Psoas muscle (tissue), 8 donors: ENCODE data around the gene BRD3OS. TPM values are rescaled to one million over a fixed set of nuclear protein-coding genes. Genes with fewer than 3 reads are reported as not detected.

Source experiments
- ATAC-seq, 4 donors: fragments of 200-7000 bp; cut with Tn5 transposase; one replicate each; pipeline ENCODE4 v1.9.1; 2020; ENCODE audit warnings: moderate library complexity in 3 of 4, mild to moderate bottlenecking in 2 of 4
- DNase-seq, 2 donors: peaks; one replicate each; pipeline ENCODE4 v3.0.0-alpha.2; 2020
- H3K27ac ChIP-seq: fragments of 200-600 bp; one replicate; pipeline ENCODE4 v1.8.0; 2022
- H3K27me3 ChIP-seq, 3 donors: fragments of 200-600 bp in 1 of 3; one replicate each; pipeline versions ENCODE4 v1.6.1 to v1.8.0; 2013 to 2022; ENCODE audit warnings: low read length in 2 of 3, mild to moderate bottlenecking in 2 of 3, moderate library complexity in 1 of 3; ENCODE audit not compliant: insufficient read depth in 3 of 3
- H3K36me3 ChIP-seq, 2 donors: fragments of 200-600 bp in 1 of 2; one replicate each; pipeline versions ENCODE4 v1.6.1 to v1.8.0; 2013 to 2022; ENCODE audit warnings: low read depth in 1 of 2, mild to moderate bottlenecking in 1 of 2, moderate library complexity in 1 of 2; ENCODE audit not compliant: insufficient read depth in 1 of 2
- H3K4me1 ChIP-seq: fragments of 200-600 bp; one replicate; pipeline ENCODE4 v1.8.0; 2022
- H3K4me3 ChIP-seq: fragments of 200-600 bp; one replicate; pipeline ENCODE4 v1.8.0; 2022; ENCODE audit warnings: mild to moderate bottlenecking
- H3K9me3 ChIP-seq: fragments of 200-600 bp; one replicate; pipeline ENCODE4 v1.8.0; 2022
- CTCF ChIP-seq: fragments of 200-600 bp; IDR thresholded peaks from one replicate; pipeline ENCODE4 v1.8.0; 2022; ENCODE audit warnings: antibody characterized with exemption
- WGBS, 3 donors: extraction: QIAGEN DNeasy Blood & Tissue Kit; methylation state at CpG; one replicate each; pipeline versions ENCODE4 v1.1.6 to v1.1.7; 2013; 5-methylcytosine and 5-hydroxymethylcytosine counted together
- intact Hi-C, 2 donors: fragments of 100-400 bp; cut with DNase I; formaldehyde crosslinking; loops; one replicate each; pipeline versions ENCODE4 v1.11.0 to v1.14.2; 2022
- polyA plus RNA-seq, 3 donors: library from polyadenylated mRNA; stranded (reverse); fragments of 200-250 nt; gene quantifications; one replicate each; pipeline ENCODE4 v1.2.3, GENCODE V29; 2013
- total RNA-seq, 4 donors: library from RNA; stranded (reverse); fragmentation: NEBNext Ultra II Directional in 2 of 4; extraction: Animal tissue kit (Norgen Biotek cat#: 25700) in 2 of 4; gene quantifications; one replicate each; pipeline versions ENCODE4 v1.2.1 to v1.2.4, GENCODE V29; 2021 to 2023
- donor health status: healthy with polysubstance abuse.
- donor health status: DM: no; HTN: no; CAD: no; lungs with moderate emphysema.
- donor health status: Bipolar disorder and iron deficiency.
- donor health status: healthy.
- donor health status: DM: yes; HTN: yes; CAD: no.
- donor health status: DM: no; HTN: no; CAD: no.
- donor health status: DM: no; HTN: no; CAD: no.
- donor health status: DM: yes; HTN: yes; CAD: no.

BRD3OS gene
- total and polyA plus RNA-seq, 7 donors, result 1.2 to 8.7 (median 4.1) TPM

GRCh38 chr9:134059661-134060395 is 34.5 kb downstream of the BRD3OS start:
- Histone ChIP-seq H3K9me3 (no peaks in the 10 kb centered on the region), H3K27me3 (no peaks in the 10 kb centered on the region), H3K27ac (no peak overlapping the region), H3K36me3 (no peaks in the 10 kb centered on the region), H3K4me3 (no peak overlapping the region), H3K4me1 (peaks cover 94% of the 10 kb centered on the region)
- intact Hi-C loops, result loop anchor here in 1 of 2 donors (5.0 to 10.0 kb wide), 2 partner anchors 33 to 75 kb away; partner anchors contain the start of genes BRD3OS and WDR5
- ATAC-seq (no peak), DNase-seq (peak in 1 of 2 donors; percentile 23)
- TF ChIP-seq CTCF, result no peak
- 76 to 85% (median 78%) methylated on average over 17 of the region's 17 CpGs for WGBS, 3 donors

DNA sequence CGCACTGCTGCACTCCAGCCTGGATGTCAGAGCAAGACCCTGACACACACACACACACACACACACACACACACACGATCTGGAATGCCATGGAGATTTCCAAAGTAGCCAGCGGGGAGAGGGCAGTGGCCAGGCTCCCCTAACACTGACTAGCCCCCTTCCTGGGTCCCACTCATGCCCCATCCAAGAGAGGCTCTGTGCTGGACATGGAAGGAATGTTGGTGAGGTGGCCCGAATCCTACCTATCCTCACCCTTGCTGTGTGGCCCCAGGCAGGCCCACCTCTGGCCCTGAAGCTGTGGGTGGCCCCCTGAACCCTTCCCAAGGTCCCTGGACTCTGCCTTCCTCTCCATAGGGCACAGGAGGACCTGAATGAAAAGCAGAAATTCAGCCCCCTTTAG is 35.3 kb downstream of the BRD3OS start:
- no peak for TF ChIP-seq CTCF
- no peak for ATAC-seq
- Histone ChIP-seq H3K9me3 (no peaks in the 10 kb centered on the region), H3K4me1 (peaks cover 92% of the 10 kb centered on the region), H3K4me3 (no peak overlapping the region), H3K27ac (no peak overlapping the region), H3K36me3 (no peaks in the 10 kb centered on the region), H3K27me3 (no peaks in the 10 kb centered on the region)
- intact Hi-C loops, result loop anchor here in 1 of 2 donors (5.0 to 10.0 kb wide), 2 partner anchors 33 to 74 kb away; partner anchors contain the start of genes BRD3OS and WDR5
- 69 to 70% (median 70%) methylated on average over 4 of the region's 4 CpGs for WGBS, 3 donors
- no peak for DNase-seq

DNA sequence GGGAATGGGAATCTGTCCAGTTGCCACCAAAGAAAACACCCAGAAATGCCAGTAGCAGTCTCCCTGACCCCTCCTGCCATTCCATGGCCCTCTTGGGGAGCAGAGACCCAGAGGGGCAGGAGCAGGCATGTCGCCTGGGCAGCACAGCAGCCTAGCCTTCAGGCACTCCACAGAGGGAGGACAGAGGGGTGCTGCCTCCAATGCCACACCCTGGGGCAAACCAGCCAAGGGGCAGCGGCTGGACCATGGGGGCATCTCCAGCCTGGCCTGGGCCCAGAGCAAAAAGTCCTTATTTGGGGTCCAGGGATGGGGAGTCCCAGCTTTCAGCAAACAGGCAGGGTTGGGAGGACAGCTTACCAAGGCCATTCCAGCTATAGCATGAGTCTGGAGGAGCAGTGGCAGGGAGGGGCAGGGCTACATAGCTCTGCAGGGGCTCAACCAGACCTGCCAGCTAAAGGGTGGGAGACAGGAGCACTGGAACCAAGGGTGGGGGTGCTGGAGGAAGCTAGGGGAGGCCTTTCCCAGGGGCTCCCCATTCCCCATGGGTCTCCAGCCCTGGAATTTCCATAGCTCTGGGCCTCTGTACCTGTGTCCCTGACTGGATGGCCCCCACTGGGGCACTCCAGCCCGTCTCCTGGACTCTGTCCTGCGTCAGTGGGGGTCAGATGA is 35.9 kb downstream of the BRD3OS start:
- DNase-seq (no peak), ATAC-seq (no peak)
- no peaks in the 10 kb centered on the region for H3K9me3 ChIP-seq
- intact Hi-C loops, result loop anchor here in 1 of 2 donors (5.0 to 10.0 kb wide), 2 partner anchors 34 to 74 kb away; partner anchors contain the start of genes BRD3OS and WDR5
- H3K4me1 ChIP-seq, result peaks cover 95% of the 10 kb centered on the region
- no peaks in the 10 kb centered on the region for H3K36me3 ChIP-seq
- H3K27ac ChIP-seq, result peak overlapping the region; percentile 82
- H3K4me3 ChIP-seq, result no peak overlapping the region
- no peaks in the 10 kb centered on the region for H3K27me3 ChIP-seq
- 59 to 96% (median 62%) methylated on average over 4 of the region's 4 CpGs for WGBS, 3 donors
- TF ChIP-seq CTCF, result no peak

GRCh38 chr9:134061688-134062371 is 36.5 kb downstream of the BRD3OS start:
- H3K27me3 ChIP-seq, result no peaks in the 10 kb centered on the region
- TF ChIP-seq CTCF, result no peak
- H3K4me1 ChIP-seq, result peaks cover 93% of the 10 kb centered on the region
- intact Hi-C loops, result loop anchor here in 1 of 2 donors (5.0 to 10.0 kb wide), 2 partner anchors 35 to 73 kb away; partner anchors contain the start of genes BRD3OS and WDR5
- peak overlapping the region; percentile 82 for H3K27ac ChIP-seq
- peak; percentile 62 to 86 for DNase-seq
- no peaks in the 10 kb centered on the region for H3K9me3 ChIP-seq
- peak; percentile 85 to 93 (median 87) for ATAC-seq
- H3K36me3 ChIP-seq, result no peaks in the 10 kb centered on the region
- H3K4me3 ChIP-seq, result peak overlapping the region; percentile 33
- 20 to 34% (median 25%) methylated on average over 15 to 22 of the region's 22 CpGs for WGBS, 3 donors
